Stimulated activated CD4-positive, alpha-beta T cell treated with anti-CD3 and anti-CD28 coated beads, Interleukin-2, amount 100 ng/mL, for 48 hours (primary cell): ENCODE results near the gene COQ8B.
A peak's percentile ranks its signal among the peaks of the same experiment; 100 is the strongest.

Source experiments
- DNase-seq, 2 donors: peaks; one replicate each; pipeline ENCODE4 v3.0.0-alpha.2; 2020

The COQ8B gene

DNA sequence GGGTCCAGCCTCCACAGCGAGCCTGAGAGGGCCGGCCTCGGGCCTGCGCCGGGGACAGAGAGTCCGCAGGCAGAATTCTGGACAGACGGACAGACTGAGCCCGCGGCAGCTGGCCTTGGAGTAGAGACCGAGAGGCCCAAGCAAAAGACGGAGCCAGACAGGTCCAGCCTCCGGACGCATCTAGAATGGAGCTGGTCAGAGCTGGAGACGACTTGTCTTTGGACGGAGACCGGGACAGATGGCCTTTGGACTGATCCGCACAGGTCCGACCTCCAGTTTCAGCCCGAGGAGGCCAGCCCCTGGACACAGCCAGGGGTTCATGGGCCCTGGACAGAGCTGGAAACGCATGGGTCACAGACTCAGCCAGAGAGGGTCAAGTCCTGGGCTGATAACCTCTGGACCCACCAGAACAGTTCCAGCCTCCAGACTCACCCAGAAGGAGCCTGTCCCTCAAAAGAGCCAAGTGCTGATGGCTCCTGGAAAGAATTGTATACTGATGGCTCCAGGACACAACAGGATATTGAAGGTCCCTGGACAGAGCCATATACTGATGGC is 716 bp upstream of the COQ8B start:
- no peak for DNase-seq

DNA sequence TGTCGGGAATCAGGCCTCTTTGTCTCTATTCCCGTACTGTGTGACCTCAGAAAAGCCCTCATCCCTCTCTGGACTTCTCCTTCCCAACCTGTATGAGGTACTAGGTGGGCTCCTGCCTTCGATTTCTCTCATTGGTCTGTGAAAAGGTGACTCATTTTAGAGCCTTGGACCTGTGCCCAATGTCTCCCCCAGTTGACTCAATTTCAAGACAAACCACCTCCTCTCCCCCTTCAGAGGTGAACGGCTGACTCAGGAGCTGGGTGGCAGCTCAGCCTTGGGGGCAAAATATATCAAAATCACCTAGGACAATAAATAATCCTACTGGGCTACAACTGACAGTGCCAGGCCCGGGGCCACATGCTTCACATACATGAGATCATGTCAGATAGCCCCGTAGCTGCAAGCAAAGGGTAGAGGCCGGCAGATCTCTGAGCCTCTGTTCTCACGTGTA is 630 bp downstream of the COQ8B start:
- DNase-seq: peak; percentile 58

DNA sequence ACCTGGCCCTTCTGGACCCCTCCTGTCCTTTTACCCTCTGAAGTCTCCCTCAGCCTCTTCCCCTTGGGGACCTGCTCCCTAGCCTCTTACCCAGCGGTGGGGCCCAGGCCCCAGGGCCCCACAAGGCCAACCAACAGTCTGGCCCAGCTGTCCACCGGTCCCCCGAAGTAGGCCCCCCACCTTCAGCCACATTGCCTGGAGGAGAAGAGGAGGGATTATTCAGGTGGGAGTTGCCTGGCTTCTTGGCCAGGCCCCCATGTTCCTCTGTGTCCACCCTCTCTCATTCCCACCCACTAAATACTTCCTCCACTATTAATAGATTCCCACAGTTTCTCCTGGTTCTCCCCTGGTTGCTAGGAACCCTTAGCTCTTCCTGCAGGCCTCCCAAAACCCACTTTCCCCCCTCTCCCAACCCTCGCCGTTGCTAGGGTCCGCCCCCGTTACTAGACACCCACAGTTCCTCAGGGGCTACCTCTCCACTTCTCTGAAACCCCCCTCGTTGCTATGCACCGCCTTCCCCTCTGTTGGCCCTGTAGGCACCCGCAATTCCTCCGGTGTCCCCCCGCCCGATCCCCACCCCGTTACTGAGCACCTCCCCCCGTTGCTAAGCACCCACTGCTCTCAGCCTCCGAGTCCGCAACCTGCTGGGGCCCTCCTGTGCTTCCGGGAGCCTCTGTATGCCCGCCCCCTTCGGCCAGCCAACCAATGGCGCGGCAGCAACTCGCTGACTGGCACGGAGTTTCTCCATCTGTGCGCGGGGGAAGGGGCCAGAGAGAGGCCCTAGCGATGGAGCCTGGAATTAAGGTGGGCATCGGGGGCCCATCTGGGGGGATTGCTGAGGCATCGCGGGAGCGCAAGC is 2.0 kb downstream of the COQ8B start:
- peak; percentile 86 to 89 for DNase-seq

DNA sequence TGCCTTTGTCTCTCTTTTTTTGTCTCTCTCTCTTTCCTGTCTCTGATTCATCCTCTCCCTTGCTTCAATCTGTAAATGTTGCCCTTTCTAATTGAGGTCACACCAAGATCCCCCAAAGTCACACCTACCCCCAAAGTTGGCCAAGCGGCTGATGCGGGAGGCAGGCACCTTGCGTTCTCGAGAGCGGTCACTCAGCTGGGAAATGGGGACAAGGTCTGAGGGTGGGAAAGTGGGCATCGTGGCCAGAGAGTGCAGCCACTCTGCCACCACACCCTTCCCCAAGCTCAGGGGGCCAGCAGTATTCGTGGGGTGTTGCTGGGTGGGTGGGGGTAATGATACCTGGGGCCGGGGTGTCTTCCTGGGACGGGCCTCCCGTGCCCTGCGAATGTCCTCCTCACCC is 2.7 kb downstream of the COQ8B start:
- DNase-seq: no peak

GRCh38 chr19:40709817-40710216 is 6.9 kb downstream of the COQ8B start:
- no peak for DNase-seq

GRCh38 chr19:40707615-40708014 is 9.1 kb downstream of the COQ8B start:
- no peak for DNase-seq

GRCh38 chr19:40705950-40706619 is 10.6 kb downstream of the COQ8B start:
- DNase-seq: no peak

- no peak for DNase-seq
Measured at GRCh38 chr19:40705362-40705651, 11.4 kb downstream of the COQ8B start.

DNA sequence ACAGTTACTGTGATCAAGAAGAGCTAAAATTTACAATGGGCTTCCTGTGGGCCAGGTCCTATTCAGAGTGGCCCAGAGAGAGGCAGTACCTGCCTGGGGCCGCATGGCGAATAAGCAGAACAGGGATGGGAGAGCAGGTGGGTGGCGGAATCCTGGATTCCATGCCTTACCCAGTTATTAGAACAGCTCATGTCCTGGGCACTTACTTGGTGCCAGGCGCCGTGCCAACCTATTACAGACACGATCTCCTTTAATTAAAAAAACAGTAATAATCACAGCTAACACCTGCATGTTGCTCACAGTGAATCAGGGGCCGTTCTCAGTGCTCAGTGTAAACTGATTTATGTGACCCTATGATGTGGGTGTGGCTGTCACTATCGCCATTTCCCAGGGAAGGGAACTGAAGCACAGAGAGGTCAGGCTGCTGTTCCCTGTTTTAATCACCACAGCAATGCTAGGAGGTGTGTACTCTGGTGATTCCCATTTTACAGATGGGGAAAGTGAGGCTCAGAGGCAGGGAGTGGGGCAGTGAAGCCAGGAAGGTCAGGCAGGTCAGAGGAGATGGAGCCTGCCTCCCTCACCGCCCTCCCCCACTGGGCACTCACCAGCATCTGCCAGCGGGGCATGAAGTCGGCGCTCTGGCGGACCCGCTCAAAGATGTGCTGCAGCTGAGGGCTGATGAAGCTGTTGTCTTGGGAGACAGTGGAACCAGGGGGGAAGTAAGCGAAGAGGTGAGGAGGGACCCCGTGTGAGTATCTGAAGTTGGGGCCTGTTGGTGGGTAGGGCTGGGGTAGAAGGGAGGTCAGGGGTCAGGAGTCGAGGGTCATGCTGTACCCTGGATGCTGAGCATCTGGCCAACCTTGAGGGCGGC is 12.0 kb downstream of the COQ8B start:
- DNase-seq: no peak

DNA sequence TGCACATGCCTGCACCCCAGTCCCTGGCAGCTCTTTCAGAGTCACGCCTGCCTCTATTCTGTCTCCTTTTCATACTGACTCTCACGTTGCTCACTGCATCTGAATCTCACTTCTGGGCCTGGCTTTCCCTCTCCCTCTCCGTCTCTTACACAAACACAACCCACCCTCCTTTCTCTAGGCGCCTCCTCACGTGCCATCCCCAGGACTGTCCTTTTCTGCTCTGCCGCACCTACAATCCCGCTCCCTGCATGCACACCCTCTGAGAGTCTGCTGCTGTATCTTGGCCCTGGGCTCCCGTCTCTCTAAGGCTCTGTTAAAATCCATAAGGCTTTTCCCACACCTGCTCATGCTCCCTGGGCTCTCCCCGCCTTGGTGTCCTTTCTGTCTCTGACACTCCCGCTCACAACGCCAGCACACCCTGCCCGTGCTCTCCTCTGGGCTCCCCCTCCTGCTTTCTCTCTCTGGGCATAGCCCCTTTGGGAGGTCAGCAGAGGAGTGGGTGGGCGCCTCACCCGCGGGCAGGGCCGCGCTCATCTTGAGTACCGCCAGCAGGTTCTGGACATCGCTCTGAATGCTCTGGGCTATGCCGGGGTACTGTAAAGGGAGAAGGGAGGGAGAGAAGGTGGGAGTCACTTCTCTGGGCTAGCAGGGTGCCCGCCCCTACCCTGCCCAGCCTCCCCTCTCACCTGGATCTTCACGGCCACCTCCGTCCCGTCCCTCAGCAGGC is 13.5 kb downstream of the COQ8B start:
- no peak for DNase-seq

- DNase-seq: no peak
Measured at GRCh38 chr19:40702337-40703012, 14.2 kb downstream of the COQ8B start.

GRCh38 chr19:40701758-40702157 is 14.9 kb downstream of the COQ8B start:
- DNase-seq: no peak

GRCh38 chr19:40700083-40700482 is 16.6 kb downstream of the COQ8B start:
- no peak for DNase-seq

- no peak for DNase-seq
Measured at GRCh38 chr19:40697007-40697406, 19.7 kb downstream of the COQ8B start.

GRCh38 chr19:40695881-40696280 is 20.8 kb downstream of the COQ8B start:
- DNase-seq: no peak

GRCh38 chr19:40693896-40694295 is 22.8 kb downstream of the COQ8B start:
- no peak for DNase-seq

DNA sequence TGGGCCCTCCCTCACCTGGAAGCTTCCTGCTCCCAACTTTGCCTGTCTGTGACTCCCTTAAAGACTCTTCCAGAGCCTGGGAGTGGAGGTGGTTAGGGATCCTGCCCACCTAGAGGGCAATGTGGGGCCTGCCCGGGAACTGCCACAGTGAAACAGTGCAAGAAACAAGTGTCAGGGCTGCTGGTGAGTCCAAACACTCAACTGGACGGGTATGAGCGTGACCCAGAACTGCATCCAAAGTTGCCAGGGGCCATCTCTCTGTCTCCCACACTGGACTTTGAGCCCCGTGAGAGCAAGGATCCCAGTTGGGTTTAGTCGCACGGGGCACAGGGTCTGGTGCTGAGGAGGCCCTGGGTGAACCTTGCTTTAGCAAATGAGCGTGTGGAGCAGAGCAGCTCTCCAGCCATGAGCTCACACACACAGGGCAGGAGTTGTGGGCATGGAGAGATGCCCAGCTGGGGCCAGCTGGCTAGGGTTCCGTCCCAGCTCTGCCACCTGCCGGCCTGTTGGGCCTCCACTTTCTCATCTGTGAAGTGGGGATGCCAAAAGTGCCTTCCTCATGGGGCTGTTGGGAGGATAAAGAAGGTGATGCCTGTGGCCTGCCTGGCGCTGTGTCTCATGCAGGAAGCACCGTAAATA is 23.4 kb downstream of the COQ8B start:
- no peak for DNase-seq

GRCh38 chr19:40692212-40692551 is 24.5 kb downstream of the COQ8B start:
- no peak for DNase-seq

DNA sequence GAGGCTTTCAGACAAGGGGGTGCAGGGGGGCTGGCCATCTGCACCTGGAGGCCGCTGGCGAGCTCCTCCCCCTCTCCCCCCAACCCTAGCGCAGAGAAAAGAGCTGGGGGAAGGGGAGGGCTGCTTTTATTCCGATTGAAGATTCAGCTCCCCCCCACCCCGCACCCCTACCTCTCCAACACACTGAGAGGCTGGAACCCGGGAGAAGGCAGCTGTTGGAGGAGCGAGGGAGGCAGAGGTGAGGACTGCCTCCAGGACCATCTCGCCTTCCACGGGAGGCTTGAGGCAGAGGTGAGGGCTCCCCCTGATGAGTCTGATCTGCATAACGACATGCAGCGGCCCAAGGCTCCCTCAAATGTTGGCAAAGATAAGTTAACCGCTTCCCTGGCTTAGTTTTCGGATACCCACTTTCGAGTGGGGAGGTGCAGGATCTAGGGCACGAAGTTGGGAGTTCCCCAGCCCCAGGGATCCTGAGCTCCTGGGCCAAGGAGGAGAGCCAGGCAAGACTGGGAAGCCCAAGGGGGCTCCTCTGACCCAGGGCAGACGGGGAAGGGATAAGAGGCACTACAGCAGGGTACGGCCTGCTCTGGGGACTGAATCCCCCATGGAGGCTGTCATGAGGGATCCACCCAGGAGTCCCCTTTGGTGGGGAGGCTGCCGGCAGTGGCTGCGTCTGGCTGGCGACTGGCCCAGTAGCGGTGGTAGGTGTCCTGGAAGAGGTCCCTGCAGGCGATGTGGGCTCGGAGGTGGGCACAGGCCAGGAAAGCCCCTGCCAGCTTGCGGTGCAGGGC is 25.1 kb downstream of the COQ8B start:
- DNase-seq: no peak

DNA sequence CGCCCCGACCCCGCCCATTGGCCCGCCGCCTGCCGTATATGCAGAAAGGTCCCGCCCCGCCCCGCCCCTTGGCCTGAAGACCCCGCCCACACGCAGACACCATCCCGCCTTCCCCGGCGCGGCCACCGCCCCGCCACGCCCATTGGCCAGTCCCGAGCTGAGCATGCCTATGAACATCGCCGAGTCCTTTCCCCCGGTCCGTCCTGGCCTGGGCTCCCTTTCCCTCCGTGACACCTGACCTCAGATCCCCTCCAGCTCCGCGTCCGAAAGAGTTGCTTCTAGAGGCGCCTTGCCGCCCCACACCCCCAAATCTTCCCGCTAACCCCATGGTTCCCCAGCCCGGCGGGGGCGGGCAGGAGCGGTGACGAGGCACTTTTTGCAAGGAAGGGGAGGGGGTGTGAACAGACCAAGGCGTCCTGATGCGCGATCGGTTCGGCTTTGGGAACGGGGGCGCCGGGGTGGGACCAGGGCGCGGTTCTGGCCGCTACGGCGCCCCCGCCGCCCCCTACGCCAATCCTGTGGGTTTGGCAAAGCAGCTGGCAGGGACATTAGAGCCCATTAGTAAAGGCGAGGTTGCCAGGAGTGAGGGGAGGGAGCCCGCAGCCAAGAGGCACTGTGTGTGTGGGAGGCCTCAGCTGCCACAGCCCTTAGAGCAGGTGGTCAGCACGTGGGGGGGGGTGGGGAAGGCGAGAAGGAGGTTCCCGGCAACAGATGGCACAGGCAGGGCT is 25.8 kb downstream of the COQ8B start:
- peak; percentile 82 to 92 for DNase-seq
